H1 (cell line): Measurements from ENCODE around the gene P2RX2. TPM values are rescaled to one million over a fixed set of nuclear protein-coding genes. Genes with fewer than 3 reads are reported as not detected.

Source experiments
- CTCF ChIA-PET: fragments of 300-600 bp; sonication (Branson Sonifier 250); formaldehyde crosslinking; loops from one replicate; lab custom pipeline; 2021; ENCODE audit not compliant: partially characterized antibody; lab: Charles Lee
- POLR2A ChIA-PET: fragments of 300-600 bp; sonication (Branson Sonifier 250); formaldehyde crosslinking; loops from one replicate; lab custom pipeline; 2021; ENCODE audit warnings: inconsistent platforms; ENCODE audit not compliant: partially characterized antibody; lab: Charles Lee
- DNase-seq, 2 experiments: peaks; one replicate each; pipeline versions ENCODE4 v3.0.0 to v3.0.0-alpha.2; 2010 to 2022; ENCODE audit warnings: low spot score in 2 of 2, low read depth in 1 of 2, mixed read lengths in 1 of 2
- FAIRE-seq: peaks from 2 replicates; lab custom pipeline; 2011; peaks lifted over from hg19 to GRCh38; lab: Jason Lieb, UNC
- H2AFZ ChIP-seq: 2 replicates; pipeline ENCODE4 v1.8.1; 2012; ENCODE audit warnings: low read length, inconsistent platforms
- H2AK5ac ChIP-seq: 2 replicates; pipeline ENCODE4 v1.6.1; 2013; ENCODE audit warnings: low read depth, low read length
- H2BK120ac ChIP-seq: replicated peaks from 2 replicates; pipeline ENCODE3; 2013; ENCODE audit warnings: low read depth, low read length, inconsistent platforms
- H2BK12ac ChIP-seq: 2 replicates; pipeline ENCODE4 v1.6.1; 2013; ENCODE audit warnings: low read depth, low read length
- H2BK15ac ChIP-seq: 2 replicates; pipeline ENCODE4 v1.6.1; 2013; ENCODE audit warnings: low read length
- H2BK20ac ChIP-seq: 2 replicates; pipeline ENCODE4 v1.6.1; 2013; ENCODE audit warnings: low read length
- H2BK5ac ChIP-seq: 2 replicates; pipeline ENCODE4 v1.6.1; 2013; ENCODE audit warnings: low read depth, low read length
- H3K14ac ChIP-seq: 2 replicates; pipeline ENCODE4 v1.6.1; 2013; ENCODE audit warnings: inconsistent platforms; ENCODE audit not compliant: insufficient read length
- H3K18ac ChIP-seq: 2 replicates; pipeline ENCODE4 v1.6.1; 2013; ENCODE audit warnings: low read length; ENCODE audit errors: extremely low read depth
- H3K23ac ChIP-seq: 2 replicates; pipeline ENCODE4 v1.6.1; 2013; ENCODE audit warnings: inconsistent platforms; ENCODE audit not compliant: insufficient read length
- H3K23me2 ChIP-seq: 2 replicates; pipeline ENCODE4 v1.6.1; 2013; ENCODE audit warnings: low read depth, low read length
- H3K27ac ChIP-seq: 2 replicates; pipeline ENCODE4 v1.6.1; 2011; ENCODE audit warnings: low read depth, low read length, inconsistent platforms
- H3K27me3 ChIP-seq, 4 experiments: replicated peaks in 1 of 4; 1 replicate in 1 of 4; 2 replicates in 3 of 4; pipeline versions ENCODE4 v1.6.1 to v1.8.1; 2011 to 2013; ENCODE audit warnings: low read length in 3 of 4, mild to moderate bottlenecking in 3 of 4, inconsistent platforms in 2 of 4, mixed read lengths in 2 of 4, moderate library complexity in 1 of 4; ENCODE audit not compliant: control insufficient read depth in 3 of 4, insufficient read depth in 3 of 4; ENCODE audit errors: extremely low read depth in 1 of 4
- H3K36me3 ChIP-seq, 4 experiments: 2 replicates each; pipeline versions ENCODE4 v1.6.1 to v1.8.1; 2011 to 2013; ENCODE audit warnings: mild to moderate bottlenecking in 4 of 4, low read length in 3 of 4, moderate library complexity in 2 of 4, control low read depth in 1 of 4, inconsistent platforms in 1 of 4; ENCODE audit not compliant: insufficient read depth in 4 of 4, control insufficient read depth in 2 of 4
- H3K4ac ChIP-seq: replicated peaks from 2 replicates; pipeline ENCODE3; 2013; ENCODE audit warnings: low read length, low read depth, mixed read lengths, inconsistent platforms; ENCODE audit not compliant: insufficient read length
- H3K4me1 ChIP-seq, 4 experiments: replicated peaks in 1 of 4; 1 replicate in 1 of 4; 2 replicates in 3 of 4; pipeline versions ENCODE4 v1.6.1 to v1.8.1; 2011 to 2013; ENCODE audit warnings: low read length in 3 of 4, inconsistent platforms in 2 of 4, mixed read lengths in 1 of 4; ENCODE audit not compliant: insufficient read depth in 4 of 4, control insufficient read depth in 3 of 4
- H3K4me2 ChIP-seq, 2 experiments: 2 replicates each; pipeline versions ENCODE4 v1.6.1 to v1.8.1; 2011 to 2013; ENCODE audit warnings: low read depth in 2 of 2, low read length in 2 of 2, control low read depth in 1 of 2, inconsistent platforms in 1 of 2, mild to moderate bottlenecking in 1 of 2; ENCODE audit not compliant: insufficient read depth in 1 of 2
- H3K4me3 ChIP-seq, 4 experiments: fragments of 200-600, 300-600 bp in 1 of 4; sonication (generic), shearing (Covaris generic), sonication (Bioruptor Twin) in 1 of 4; 2 replicates each; pipeline versions ENCODE4 v1.5.1 to v1.8.1; 2011 to 2016; ENCODE audit warnings: low read length in 4 of 4, low read depth in 3 of 4, control low read depth in 2 of 4, inconsistent platforms in 2 of 4, mild to moderate bottlenecking in 2 of 4, mixed read lengths in 1 of 4, moderate library complexity in 1 of 4; ENCODE audit not compliant: insufficient read depth in 2 of 4; ENCODE audit errors: extremely low read depth in 1 of 4
- H3K56ac ChIP-seq: replicated peaks from 2 replicates; pipeline ENCODE3; 2013; ENCODE audit warnings: low read depth, mild to moderate bottlenecking, mixed read lengths, low read length, inconsistent platforms; ENCODE audit not compliant: insufficient read length
- H3K79me1 ChIP-seq: 2 replicates; pipeline ENCODE4 v1.6.1; 2013; ENCODE audit warnings: low read depth, low read length, control low read depth
- H3K79me2 ChIP-seq, 2 experiments: 2 replicates each; pipeline versions ENCODE4 v1.6.1 to v1.8.1; 2012 to 2013; ENCODE audit warnings: low read length in 2 of 2, mild to moderate bottlenecking in 2 of 2, inconsistent platforms in 1 of 2; ENCODE audit not compliant: insufficient read depth in 2 of 2, control insufficient read depth in 1 of 2
- H3K9ac ChIP-seq, 4 experiments: replicated peaks in 1 of 4; 1 replicate in 1 of 4; 2 replicates in 3 of 4; pipeline versions ENCODE4 v1.6.1 to v1.8.1; 2011 to 2013; ENCODE audit warnings: low read depth in 3 of 4, low read length in 3 of 4, control low read depth in 2 of 4, mild to moderate bottlenecking in 2 of 4, moderate library complexity in 2 of 4, inconsistent platforms in 1 of 4; ENCODE audit errors: extremely low read depth in 1 of 4
- H3K9me3 ChIP-seq, 2 experiments: 2 replicates each; pipeline versions ENCODE4 v1.6.1 to v1.8.1; 2012 to 2013; ENCODE audit warnings: mild to moderate bottlenecking in 2 of 2, moderate library complexity in 2 of 2, control low read depth in 1 of 2, inconsistent platforms in 1 of 2, low read depth in 1 of 2, low read length in 1 of 2, mixed read lengths in 1 of 2; ENCODE audit not compliant: insufficient read depth in 2 of 2
- H4K20me1 ChIP-seq, 2 experiments: replicated peaks in 1 of 2; 2 replicates each; pipeline versions ENCODE3 to v1.8.1; 2011 to 2013; ENCODE audit warnings: inconsistent platforms in 2 of 2, low read length in 2 of 2, mild to moderate bottlenecking in 1 of 2; ENCODE audit not compliant: insufficient read depth in 2 of 2, control insufficient read depth in 1 of 2
- H4K5ac ChIP-seq: 2 replicates; pipeline ENCODE4 v1.6.1; 2013; ENCODE audit warnings: low read length, low read depth, mixed read lengths, inconsistent platforms; ENCODE audit not compliant: insufficient read length
- H4K8ac ChIP-seq: 2 replicates; pipeline ENCODE4 v1.8.0; 2013; ENCODE audit warnings: mild to moderate bottlenecking, moderate library complexity, low read length, inconsistent platforms; ENCODE audit not compliant: insufficient read depth; ENCODE audit errors: extremely low read depth
- H4K91ac ChIP-seq: replicated peaks from 2 replicates; pipeline ENCODE3; 2013; ENCODE audit warnings: low read length, mixed read lengths, inconsistent platforms; ENCODE audit not compliant: insufficient read length
- YY1 ChIP-seq: IDR thresholded peaks from 2 replicates; pipeline ENCODE4 v1.6.1; 2011; ENCODE audit warnings: low read depth, mild to moderate bottlenecking, low read length
- WGBS, 2 experiments: shearing (Covaris generic) in 1 of 2; methylation state at CpG; one replicate each; pipeline versions ENCODE4 v1.1.6 to v1.1.7; 2013 to 2015; ENCODE audit warnings: low lambda C conversion rate in 2 of 2, mixed read lengths in 2 of 2, inconsistent platforms in 1 of 2, low coverage in 1 of 2, missing lambda C conversion rate in 1 of 2; ENCODE audit not compliant: insufficient replicate concordance in 2 of 2, insufficient coverage in 1 of 2, insufficient read length in 1 of 2; ENCODE audit errors: extremely low coverage in 1 of 2, missing lambda C conversion rate in 1 of 2; 5-methylcytosine and 5-hydroxymethylcytosine counted together
- polyA plus RNA-seq, 7 experiments: library from polyadenylated mRNA; depleted of rRNA in 3 of 7; stranded (reverse) in 5 of 7; unstranded in 2 of 7; fragments of >200 nt in 5 of 7; fragments of 200-250 nt in 2 of 7; gene quantifications; 1 replicate in 5 of 7; 2 replicates in 1 of 7; 4 replicates in 1 of 7; pipeline versions ENCODE4 v1.2.1 to v1.2.3, GENCODE V29; 2011 to 2013; ENCODE audit warnings: missing spikeins in 2 of 7, mixed read lengths in 2 of 7
- total RNA-seq: library from RNA; stranded (reverse); fragmentation: NEBNext Ultra II Directional; extraction: Animal tissue kit (Norgen Biotek cat#: 25700); gene quantifications from 2 replicates; pipeline ENCODE4 v1.2.1, GENCODE V29; 2021

P2RX2 gene
- total and polyA plus RNA-seq, 2 of the 8 experiments (the other 6 are each of a cell fraction or from before 2014, with no cell fraction given): 0.84 to 2.2 TPM

GRCh38 chr12:132662901-132663755 is 44.6 kb downstream of the P2RX2 start:
- Histone ChIP-seq H3K4me1 (0 out of 7 replicates have a peak, but pooled peaks cover 0 to 2% (median 0%) of the 10 kb centered on the region in 4 experiments), H3K9me3 (no peaks in the 10 kb centered on the region), H3K18ac (no peak overlapping the region), H3K79me2 (no peaks in the 10 kb centered on the region; a peak in 1 of 4 replicates), H3K4ac (no peak overlapping the region), H2BK20ac (no peak overlapping the region), H2BK15ac (no peak overlapping the region), H3K4me2 (no peak overlapping the region), H3K27me3 (no peaks in the 10 kb centered on the region; a peak in 1 of 7 replicates), H2AK5ac (no peak overlapping the region), H2BK120ac (no peak overlapping the region), H4K91ac (no peak overlapping the region), H3K27ac (no peak overlapping the region), H2BK5ac (no peak overlapping the region), H3K4me3 (no peak overlapping the region), H2BK12ac (no peak overlapping the region), H3K23me2 (no peaks in the 10 kb centered on the region), H3K14ac (no peak overlapping the region), H3K79me1 (no peaks in the 10 kb centered on the region; the same call in 1 of the 2 replicates), H3K56ac (no peak overlapping the region), H4K8ac (no peak overlapping the region), H3K23ac (no peak overlapping the region), H2AFZ (no peak overlapping the region), H4K20me1 (peaks cover 13 to 17% of the 10 kb centered on the region in 2 experiments), H4K5ac (no peak overlapping the region), H3K36me3 (peaks cover 58 to 95% (median 90%) of the 10 kb centered on the region in 4 experiments), H3K9ac (no peak overlapping the region)
- WGBS, 2 experiments: 91% methylated on average over 29 of the region's 29 CpGs; no CpG with 5 or more reads in 1 of the 2 experiments
- DNase-seq: no peak
- CTCF ChIA-PET: interaction anchor here (0.8 to 1.1 kb wide), 2 partner anchors 18 to 42 kb away, joined by 3 to 4 read pairs; no protein-coding TSS in a partner anchor
- FAIRE-seq: no peak
- TF ChIP-seq YY1: no peak
- POLR2A ChIA-PET: interaction anchor here (0.9 kb wide), 1 partner anchor 28 kb away, joined by 4 read pairs; no protein-coding TSS in a partner anchor
